Measurements from ENCODE around the gene MBD2.

The MBD2 gene

DNA sequence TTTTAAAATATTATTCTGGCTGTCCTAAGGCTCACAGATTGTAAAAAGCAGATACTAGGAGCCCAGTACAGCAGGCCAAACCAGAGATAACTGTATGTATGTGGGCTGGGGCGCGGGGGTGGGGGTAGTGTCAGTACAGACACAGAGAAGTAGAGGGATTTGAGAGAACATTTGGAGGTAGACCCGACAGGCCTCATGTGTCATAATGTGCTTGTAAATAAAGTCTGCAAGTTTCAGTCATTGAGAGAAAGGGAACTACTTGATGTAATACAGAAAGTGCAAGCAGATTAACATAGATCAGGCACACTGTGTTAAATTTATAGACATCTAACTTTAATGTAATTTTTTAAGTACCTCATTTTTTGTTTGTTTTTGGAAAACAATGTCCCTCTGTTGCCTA lies 37.4 kb upstream of the MBD2 start:
- CTCF ChIA-PET: no interaction called here
- TF ChIP-seq ZNF248 (tag by site-specific recombination; IDR thresholded peaks at IDR 0.05): no peak
- TF ChIP-seq ZBTB1 (tag by site-specific recombination; IDR thresholded peaks at IDR 0.05): no peak
- no peak for TF ChIP-seq SCRT2 (tag by site-specific recombination; IDR thresholded peaks at IDR 0.05)
- no peak for TF ChIP-seq GLIS2 (tag by site-specific recombination; IDR thresholded peaks at IDR 0.05)
- TF ChIP-seq PATZ1 (tag by site-specific recombination; IDR thresholded peaks at IDR 0.05): no peak
- H3K9me3 ChIP-seq (ENCODE audit: control insufficient read depth, insufficient read depth, low read depth, low read length): no peaks in the 10 kb centered on the region
- H3K27ac ChIP-seq (ENCODE audit: extremely low read depth, low read depth, low read length): no peak overlapping the region
- no peak overlapping the region for H3K4me3 ChIP-seq (ENCODE audit: low read depth, low read length)
- POLR2A ChIA-PET: no interaction called here
- H3K4me1 ChIP-seq (ENCODE audit: control insufficient read depth, insufficient read depth, low read length): no peaks in the 10 kb centered on the region
- no peaks in the 10 kb centered on the region for H3K36me3 ChIP-seq (ENCODE audit: control insufficient read depth in 2 of 2, insufficient read depth in 1 of 2, low read length in 2 of 2)

DNA sequence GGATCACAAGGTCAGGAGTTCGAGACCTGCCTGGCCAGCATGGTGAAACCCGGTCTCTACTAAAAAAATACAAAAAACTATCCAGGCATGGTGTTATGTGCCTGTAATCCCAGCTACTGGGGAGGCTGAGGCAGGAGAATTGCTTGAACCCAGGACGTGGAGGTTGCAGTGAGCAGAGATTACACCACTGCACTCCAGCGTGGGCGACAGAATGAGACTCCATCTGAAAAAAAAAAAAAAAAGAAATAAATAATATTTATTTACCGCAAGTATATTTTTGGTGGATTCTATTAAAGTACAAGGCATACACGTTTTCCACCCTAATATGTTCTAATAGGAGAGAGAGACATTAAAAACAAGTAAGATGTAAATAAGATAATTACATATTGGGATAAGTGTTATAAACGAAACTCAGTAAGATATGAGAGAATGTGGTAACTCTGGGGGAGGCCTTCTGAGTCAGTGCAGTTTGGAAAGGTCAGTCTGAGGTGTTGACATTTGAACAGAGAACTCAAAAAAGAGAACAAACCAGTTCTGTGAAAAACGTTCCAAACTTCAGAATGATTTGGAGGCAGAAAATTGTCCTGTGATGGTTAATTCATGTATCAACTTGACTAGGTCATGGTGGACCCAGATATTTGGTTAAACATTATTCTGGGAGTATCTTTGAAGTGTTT lies 36.1 kb upstream of the MBD2 start:
- Histone ChIP-seq H3K4me1 (ENCODE audit: control insufficient read depth, insufficient read depth, low read length) (no peaks in the 10 kb centered on the region), H3K36me3 (ENCODE audit: control insufficient read depth in 2 of 2, insufficient read depth in 1 of 2, low read length in 2 of 2) (no peaks in the 10 kb centered on the region), H3K27ac (ENCODE audit: extremely low read depth, low read depth, low read length) (no peak overlapping the region), H3K9me3 (ENCODE audit: control insufficient read depth, insufficient read depth, low read depth, low read length) (no peaks in the 10 kb centered on the region), H3K4me3 (ENCODE audit: low read depth, low read length) (no peak overlapping the region)
- ChIA-PET POLR2A (no interaction called here), CTCF (no interaction called here)
- TF ChIP-seq TRIM28 (IDR thresholded peaks at IDR 0.05; ENCODE audit: borderline replicate concordance, low read length) (no peak), ZNF654 (tag by site-specific recombination; IDR thresholded peaks at IDR 0.05; ENCODE audit: low read depth) (no peak), ZXDB (tag by site-specific recombination; IDR thresholded peaks at IDR 0.05) (no peak), IKZF3 (tag by site-specific recombination; IDR thresholded peaks at IDR 0.05) (no peak), ZBTB48 (tag by site-specific recombination; IDR thresholded peaks at IDR 0.05) (no peak), REPIN1 (tag by site-specific recombination; IDR thresholded peaks at IDR 0.05; ENCODE audit: low read depth) (no peak), PRDM6 (tag by site-specific recombination; IDR thresholded peaks at IDR 0.05) (no peak), ZNF660 (tag by site-specific recombination; IDR thresholded peaks at IDR 0.05) (no peak), SCRT2 (tag by site-specific recombination; IDR thresholded peaks at IDR 0.05) (no peak), ZNF280C (tag by site-specific recombination; IDR thresholded peaks at IDR 0.05) (no peak)
- TF ChIP-seq, protein P1, sequence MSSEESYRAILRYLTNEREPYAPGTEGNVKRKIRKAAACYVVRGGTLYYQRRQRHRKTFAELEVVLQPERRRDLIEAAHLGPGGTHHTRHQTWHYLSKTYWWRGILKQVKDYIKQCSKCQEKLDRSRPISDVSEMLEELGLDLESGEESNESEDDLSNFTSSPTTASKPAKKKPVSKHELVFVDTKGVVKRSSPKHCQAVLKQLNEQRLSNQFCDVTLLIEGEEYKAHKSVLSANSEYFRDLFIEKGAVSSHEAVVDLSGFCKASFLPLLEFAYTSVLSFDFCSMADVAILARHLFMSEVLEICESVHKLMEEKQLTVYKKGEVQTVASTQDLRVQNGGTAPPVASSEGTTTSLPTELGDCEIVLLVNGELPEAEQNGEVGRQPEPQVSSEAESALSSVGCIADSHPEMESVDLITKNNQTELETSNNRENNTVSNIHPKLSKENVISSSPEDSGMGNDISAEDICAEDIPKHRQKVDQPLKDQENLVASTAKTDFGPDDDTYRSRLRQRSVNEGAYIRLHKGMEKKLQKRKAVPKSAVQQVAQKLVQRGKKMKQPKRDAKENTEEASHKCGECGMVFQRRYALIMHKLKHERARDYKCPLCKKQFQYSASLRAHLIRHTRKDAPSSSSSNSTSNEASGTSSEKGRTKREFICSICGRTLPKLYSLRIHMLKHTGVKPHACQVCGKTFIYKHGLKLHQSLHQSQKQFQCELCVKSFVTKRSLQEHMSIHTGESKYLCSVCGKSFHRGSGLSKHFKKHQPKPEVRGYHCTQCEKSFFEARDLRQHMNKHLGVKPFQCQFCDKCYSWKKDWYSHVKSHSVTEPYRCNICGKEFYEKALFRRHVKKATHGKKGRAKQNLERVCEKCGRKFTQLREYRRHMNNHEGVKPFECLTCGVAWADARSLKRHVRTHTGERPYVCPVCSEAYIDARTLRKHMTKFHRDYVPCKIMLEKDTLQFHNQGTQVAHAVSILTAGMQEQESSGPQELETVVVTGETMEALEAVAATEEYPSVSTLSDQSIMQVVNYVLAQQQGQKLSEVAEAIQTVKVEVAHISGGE (tag by site-specific recombination; conservative IDR thresholded peaks at IDR 0.05; ENCODE audit: low read depth): no peak
- TF ChIP-seq, protein P2, sequence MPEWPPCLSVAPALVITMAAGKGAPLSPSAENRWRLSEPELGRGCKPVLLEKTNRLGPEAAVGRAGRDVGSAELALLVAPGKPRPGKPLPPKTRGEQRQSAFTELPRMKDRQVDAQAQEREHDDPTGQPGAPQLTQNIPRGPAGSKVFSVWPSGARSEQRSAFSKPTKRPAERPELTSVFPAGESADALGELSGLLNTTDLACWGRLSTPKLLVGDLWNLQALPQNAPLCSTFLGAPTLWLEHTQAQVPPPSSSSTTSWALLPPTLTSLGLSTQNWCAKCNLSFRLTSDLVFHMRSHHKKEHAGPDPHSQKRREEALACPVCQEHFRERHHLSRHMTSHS (tag by site-specific recombination; IDR thresholded peaks at IDR 0.05): no peak
- TF ChIP-seq, protein P3, sequence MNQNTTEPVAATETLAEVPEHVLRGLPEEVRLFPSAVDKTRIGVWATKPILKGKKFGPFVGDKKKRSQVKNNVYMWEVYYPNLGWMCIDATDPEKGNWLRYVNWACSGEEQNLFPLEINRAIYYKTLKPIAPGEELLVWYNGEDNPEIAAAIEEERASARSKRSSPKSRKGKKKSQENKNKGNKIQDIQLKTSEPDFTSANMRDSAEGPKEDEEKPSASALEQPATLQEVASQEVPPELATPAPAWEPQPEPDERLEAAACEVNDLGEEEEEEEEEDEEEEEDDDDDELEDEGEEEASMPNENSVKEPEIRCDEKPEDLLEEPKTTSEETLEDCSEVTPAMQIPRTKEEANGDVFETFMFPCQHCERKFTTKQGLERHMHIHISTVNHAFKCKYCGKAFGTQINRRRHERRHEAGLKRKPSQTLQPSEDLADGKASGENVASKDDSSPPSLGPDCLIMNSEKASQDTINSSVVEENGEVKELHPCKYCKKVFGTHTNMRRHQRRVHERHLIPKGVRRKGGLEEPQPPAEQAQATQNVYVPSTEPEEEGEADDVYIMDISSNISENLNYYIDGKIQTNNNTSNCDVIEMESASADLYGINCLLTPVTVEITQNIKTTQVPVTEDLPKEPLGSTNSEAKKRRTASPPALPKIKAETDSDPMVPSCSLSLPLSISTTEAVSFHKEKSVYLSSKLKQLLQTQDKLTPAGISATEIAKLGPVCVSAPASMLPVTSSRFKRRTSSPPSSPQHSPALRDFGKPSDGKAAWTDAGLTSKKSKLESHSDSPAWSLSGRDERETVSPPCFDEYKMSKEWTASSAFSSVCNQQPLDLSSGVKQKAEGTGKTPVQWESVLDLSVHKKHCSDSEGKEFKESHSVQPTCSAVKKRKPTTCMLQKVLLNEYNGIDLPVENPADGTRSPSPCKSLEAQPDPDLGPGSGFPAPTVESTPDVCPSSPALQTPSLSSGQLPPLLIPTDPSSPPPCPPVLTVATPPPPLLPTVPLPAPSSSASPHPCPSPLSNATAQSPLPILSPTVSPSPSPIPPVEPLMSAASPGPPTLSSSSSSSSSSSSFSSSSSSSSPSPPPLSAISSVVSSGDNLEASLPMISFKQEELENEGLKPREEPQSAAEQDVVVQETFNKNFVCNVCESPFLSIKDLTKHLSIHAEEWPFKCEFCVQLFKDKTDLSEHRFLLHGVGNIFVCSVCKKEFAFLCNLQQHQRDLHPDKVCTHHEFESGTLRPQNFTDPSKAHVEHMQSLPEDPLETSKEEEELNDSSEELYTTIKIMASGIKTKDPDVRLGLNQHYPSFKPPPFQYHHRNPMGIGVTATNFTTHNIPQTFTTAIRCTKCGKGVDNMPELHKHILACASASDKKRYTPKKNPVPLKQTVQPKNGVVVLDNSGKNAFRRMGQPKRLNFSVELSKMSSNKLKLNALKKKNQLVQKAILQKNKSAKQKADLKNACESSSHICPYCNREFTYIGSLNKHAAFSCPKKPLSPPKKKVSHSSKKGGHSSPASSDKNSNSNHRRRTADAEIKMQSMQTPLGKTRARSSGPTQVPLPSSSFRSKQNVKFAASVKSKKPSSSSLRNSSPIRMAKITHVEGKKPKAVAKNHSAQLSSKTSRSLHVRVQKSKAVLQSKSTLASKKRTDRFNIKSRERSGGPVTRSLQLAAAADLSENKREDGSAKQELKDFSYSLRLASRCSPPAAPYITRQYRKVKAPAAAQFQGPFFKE (tag by site-specific recombination; IDR thresholded peaks at IDR 0.05; ENCODE audit: borderline replicate concordance): no peak

All from HEK293 (cell line).